ENCODE results near the gene EIF1AX. TPM values are rescaled to one million over a fixed set of nuclear protein-coding genes. Genes with fewer than 3 reads are reported as not detected.

The EIF1AX gene
- total RNA-seq, 1 experiment from 2014 or later, result 158 TPM

GRCh38 chrX:20101934-20102581 lies 39.6 kb downstream of the EIF1AX start:
- Histone ChIP-seq H3K79me1 (ENCODE audit: insufficient read depth, low read depth, low read length, poor library complexity, severe bottlenecking) (no peaks in the 10 kb centered on the region), H3T11ph (ENCODE audit: low read length) (no peak overlapping the region), H2BK20ac (ENCODE audit: low read depth, low read length, poor library complexity, severe bottlenecking) (no peak overlapping the region), H3K79me2 (ENCODE audit: insufficient read depth, low read length) (no peaks in the 10 kb centered on the region), H3K27me3 (ENCODE audit: insufficient read depth, low read length) (no peaks in the 10 kb centered on the region), H3K4me1 (ENCODE audit: insufficient read depth, low read length) (no peaks in the 10 kb centered on the region), H3K23me2 (ENCODE audit: insufficient read length, low read depth, low read length, poor library complexity, severe bottlenecking) (no peaks in the 10 kb centered on the region), H3K23ac (ENCODE audit: insufficient read length, low read depth, low read length) (no peak overlapping the region), H2BK120ac (ENCODE audit: low read depth, low read length, poor library complexity, severe bottlenecking) (no peak overlapping the region), H3K9ac (ENCODE audit: extremely low read depth, insufficient read length, low read length) (no peak overlapping the region), H3K18ac (ENCODE audit: insufficient read length, low read depth, low read length) (no peak overlapping the region), H3K14ac (ENCODE audit: insufficient read depth, low read length) (no peak overlapping the region), H4K20me1 (ENCODE audit: control insufficient read depth, insufficient read depth, insufficient read length) (no peaks in the 10 kb centered on the region), H2BK15ac (ENCODE audit: low read depth, low read length) (no peak overlapping the region), H2BK5ac (ENCODE audit: insufficient read length, low read length) (no peak overlapping the region), H3K9me3 (ENCODE audit: control insufficient read depth, low read depth, low read length) (peaks cover 46% of the 10 kb centered on the region), H3K4ac (ENCODE audit: low read depth, low read length) (no peak overlapping the region), H4K5ac (ENCODE audit: insufficient read length, low read depth, low read length) (no peak overlapping the region), H4K91ac (ENCODE audit: insufficient read length, low read depth, low read length) (no peak overlapping the region), H3K4me2 (ENCODE audit: insufficient read depth, insufficient read length, low read length) (no peak overlapping the region), H3K56ac (ENCODE audit: insufficient read length, low read depth, low read length) (no peak overlapping the region), H2BK12ac (ENCODE audit: insufficient read length, low read depth, low read length) (no peak overlapping the region), H2AFZ (ENCODE audit: low read length) (no peak overlapping the region), H4K8ac (replicated peaks; ENCODE audit: insufficient read length, low read depth, low read length) (no peak overlapping the region), H2AK5ac (ENCODE audit: insufficient read length, low read length) (no peak overlapping the region), H3K27ac (ENCODE audit: insufficient read length, low read depth, low read length) (no peak overlapping the region)
- H3K4me1 Mint-ChIP-seq, result no peaks in the 10 kb centered on the region
- no peak for TF ChIP-seq CTCF (conservative IDR thresholded peaks at IDR 0.05)
- DNase-seq, result no peak
- WGBS (ENCODE audit: extremely low coverage, insufficient read length, low lambda C conversion rate), result no CpG with 5 or more reads among the region's 2 CpGs
- peaks cover 68 to 77% of the 10 kb centered on the region in 2 experiments for H3K9me3 Mint-ChIP-seq
- H3K36me3 Mint-ChIP-seq (ENCODE audit: insufficient read depth in 1 of 3, low read depth in 3 of 3), result peaks cover 0 to 4% (median 0%) of the 10 kb centered on the region in 3 experiments; a peak in 3 of 7 replicates
- H3K4me3 Mint-ChIP-seq, result no peak overlapping the region
- H3K27ac Mint-ChIP-seq, result no peak overlapping the region
- H3K27me3 Mint-ChIP-seq (ENCODE audit: low read depth), result no peaks in the 10 kb centered on the region
